MG63 (cell line): Measurements from ENCODE around the gene VPS52. TPM values are rescaled to one million over a fixed set of nuclear protein-coding genes. Genes with fewer than 3 reads are reported as not detected.

ENCODE experiments used
- DNase-seq: peaks from one replicate; pipeline ENCODE4 v3.0.0-alpha.2; 2020
- H3K27me3 ChIP-seq: fragments of 250-450 bp; sonication (Bioruptor Pico); 2 replicates; pipeline ENCODE4 v1.5.1; 2020; ENCODE audit warnings: mild to moderate bottlenecking, moderate library complexity
- H3K36me3 ChIP-seq: fragments of 250-450 bp; sonication (Bioruptor Pico); 2 replicates; pipeline ENCODE4 v1.5.1; 2020; ENCODE audit warnings: mild to moderate bottlenecking, moderate library complexity
- H3K4me3 ChIP-seq: fragments of 250-450 bp; sonication (Bioruptor Pico); 2 replicates; pipeline ENCODE4 v1.5.1; 2020; ENCODE audit warnings: mild to moderate bottlenecking, moderate library complexity
- H3K9me3 ChIP-seq: fragments of 250-450 bp; sonication (Bioruptor Pico); 2 replicates; pipeline ENCODE4 v1.5.1; 2020; ENCODE audit warnings: mild to moderate bottlenecking, moderate library complexity
- total RNA-seq: library from RNA; depleted of rRNA; stranded (reverse); fragments of >200 nt; shearing (Covaris generic); gene quantifications from 2 replicates; pipeline ENCODE4 v1.2.3, GENCODE V29; 2014; ENCODE audit warnings: low replicate concordance; rRNA removed

VPS52 gene, protein sequence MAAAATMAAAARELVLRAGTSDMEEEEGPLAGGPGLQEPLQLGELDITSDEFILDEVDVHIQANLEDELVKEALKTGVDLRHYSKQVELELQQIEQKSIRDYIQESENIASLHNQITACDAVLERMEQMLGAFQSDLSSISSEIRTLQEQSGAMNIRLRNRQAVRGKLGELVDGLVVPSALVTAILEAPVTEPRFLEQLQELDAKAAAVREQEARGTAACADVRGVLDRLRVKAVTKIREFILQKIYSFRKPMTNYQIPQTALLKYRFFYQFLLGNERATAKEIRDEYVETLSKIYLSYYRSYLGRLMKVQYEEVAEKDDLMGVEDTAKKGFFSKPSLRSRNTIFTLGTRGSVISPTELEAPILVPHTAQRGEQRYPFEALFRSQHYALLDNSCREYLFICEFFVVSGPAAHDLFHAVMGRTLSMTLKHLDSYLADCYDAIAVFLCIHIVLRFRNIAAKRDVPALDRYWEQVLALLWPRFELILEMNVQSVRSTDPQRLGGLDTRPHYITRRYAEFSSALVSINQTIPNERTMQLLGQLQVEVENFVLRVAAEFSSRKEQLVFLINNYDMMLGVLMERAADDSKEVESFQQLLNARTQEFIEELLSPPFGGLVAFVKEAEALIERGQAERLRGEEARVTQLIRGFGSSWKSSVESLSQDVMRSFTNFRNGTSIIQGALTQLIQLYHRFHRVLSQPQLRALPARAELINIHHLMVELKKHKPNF
- total RNA-seq = 38.1 and 47.4 TPM in 2 replicates

DNA sequence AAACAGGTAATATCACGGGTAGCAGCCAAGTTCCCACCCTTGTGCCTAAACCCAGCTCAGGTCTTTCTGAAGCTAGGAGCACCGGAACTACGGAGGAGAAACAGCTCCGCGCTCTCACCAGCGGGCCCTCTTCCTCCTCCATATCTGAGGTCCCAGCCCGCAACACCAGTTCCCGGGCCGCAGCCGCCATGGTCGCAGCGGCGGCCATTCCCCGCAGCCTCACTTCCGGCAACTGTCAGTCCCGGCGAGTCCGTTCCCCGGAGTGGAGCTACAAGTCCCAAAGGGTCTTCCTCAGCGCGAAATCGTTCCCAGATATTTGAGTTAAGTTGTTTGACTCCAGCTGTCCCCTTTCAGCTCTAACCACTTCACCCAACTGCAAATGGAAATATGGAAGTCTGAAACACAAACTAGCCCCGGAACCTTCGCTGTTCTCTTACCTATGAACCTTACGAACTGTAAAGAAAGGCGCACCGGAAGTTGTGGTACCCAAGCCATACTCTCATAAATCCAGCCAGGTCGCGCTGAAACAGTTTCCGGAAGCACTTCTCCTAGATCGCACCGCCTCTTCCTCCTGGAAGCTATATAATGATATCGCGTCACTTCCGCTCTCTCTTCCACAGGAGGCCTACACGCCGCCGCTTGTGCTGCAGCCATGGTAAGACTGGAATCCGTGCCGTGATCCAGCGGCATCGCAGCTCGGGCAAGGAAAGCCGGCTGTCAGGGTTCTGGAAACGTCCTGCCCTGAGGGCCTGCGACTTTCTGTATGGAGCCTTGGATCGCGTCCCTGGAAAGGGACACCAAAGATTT lies at the start of gene VPS52, which contains the start of gene RPS18:
VPS52 (minus strand) TSS at position 409 of the 807 bp plus-strand sequence; CDS start at position 208, 201 bp downstream.
RPS18 (plus strand) TSS at position 608 of the 807 bp plus-strand sequence; CDS start at position 653, 45 bp downstream.
- DNase-seq = peak; percentile 99
- H3K4me3 ChIP-seq = peak within 1 kb of the TSS; percentile 97
- no peaks in the 10 kb centered on the region for H3K27me3 ChIP-seq
- peaks cover 92% of the 10 kb centered on the region for H3K36me3 ChIP-seq
- no peaks in the 10 kb centered on the region for H3K9me3 ChIP-seq

DNA sequence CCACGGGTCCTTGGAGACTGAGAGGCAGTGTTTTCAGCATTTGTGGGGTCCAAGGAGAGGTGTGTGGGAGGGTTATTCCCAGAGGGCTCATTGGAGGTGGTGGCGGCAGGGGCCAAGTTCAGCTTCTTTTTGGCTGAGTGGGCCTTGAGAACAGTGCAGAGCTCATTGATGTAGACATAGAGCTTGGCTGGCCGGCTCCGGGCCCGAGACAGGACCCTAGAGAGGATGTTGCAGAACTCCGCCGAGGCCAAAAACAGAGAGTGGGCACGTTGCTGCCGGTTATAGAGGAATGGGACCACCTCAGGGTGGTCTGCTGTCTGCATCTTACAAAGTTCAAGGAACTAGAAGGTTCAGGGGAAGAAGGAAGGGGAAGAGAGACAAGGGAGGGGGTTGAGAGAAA lies 49.6 kb upstream of the VPS52 start:
- no peaks in the 10 kb centered on the region for H3K9me3 ChIP-seq
- no peak overlapping the region for H3K4me3 ChIP-seq
- H3K36me3 ChIP-seq = peaks cover 18% of the 10 kb centered on the region
- no peaks in the 10 kb centered on the region for H3K27me3 ChIP-seq
- DNase-seq = no peak

DNA sequence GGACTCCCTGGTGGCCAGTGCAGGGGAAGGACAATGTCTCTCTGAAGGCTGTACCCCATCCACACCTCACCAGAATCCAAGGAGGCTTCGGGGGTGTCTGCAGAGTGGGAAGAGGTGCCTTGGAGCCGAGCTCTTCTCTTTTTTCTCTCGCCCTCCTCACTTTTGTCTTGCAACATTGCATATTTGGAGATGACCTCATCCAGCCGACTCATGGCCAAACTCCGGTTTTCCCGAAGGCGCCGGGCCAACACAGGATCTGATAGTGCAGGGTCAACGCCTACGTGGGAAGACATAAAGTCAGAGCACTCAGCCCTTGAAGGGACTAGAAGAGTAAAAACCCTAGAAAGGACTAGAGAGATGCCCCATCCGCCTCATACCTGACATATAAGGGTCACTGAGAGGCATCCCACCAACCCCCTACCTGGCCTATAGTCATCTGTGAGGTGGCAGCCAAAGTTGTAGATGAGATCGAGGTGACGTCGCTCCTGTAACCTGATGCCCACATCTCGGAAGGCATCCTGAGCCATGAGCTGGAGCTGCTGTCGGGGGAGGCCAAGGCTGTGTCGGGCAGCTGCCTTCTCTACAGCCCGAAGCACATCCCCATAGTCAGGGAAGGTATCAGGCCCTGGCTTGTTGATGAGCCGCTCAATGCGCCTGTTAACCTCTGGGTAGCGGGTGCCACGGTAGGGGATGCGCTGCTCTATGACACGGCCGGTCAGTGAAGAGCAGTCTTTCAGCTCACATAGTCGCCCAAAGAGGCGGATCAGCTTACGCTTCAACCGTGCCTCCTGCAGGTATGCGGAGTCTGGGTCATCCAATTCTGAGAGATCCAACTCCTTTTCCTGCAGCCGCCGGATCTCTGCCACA lies 48.9 kb upstream of the VPS52 start:
- DNase-seq = no peak
- no peaks in the 10 kb centered on the region for H3K27me3 ChIP-seq
- no peak overlapping the region for H3K4me3 ChIP-seq
- H3K9me3 ChIP-seq = no peaks in the 10 kb centered on the region
- peaks cover 18% of the 10 kb centered on the region for H3K36me3 ChIP-seq

DNA sequence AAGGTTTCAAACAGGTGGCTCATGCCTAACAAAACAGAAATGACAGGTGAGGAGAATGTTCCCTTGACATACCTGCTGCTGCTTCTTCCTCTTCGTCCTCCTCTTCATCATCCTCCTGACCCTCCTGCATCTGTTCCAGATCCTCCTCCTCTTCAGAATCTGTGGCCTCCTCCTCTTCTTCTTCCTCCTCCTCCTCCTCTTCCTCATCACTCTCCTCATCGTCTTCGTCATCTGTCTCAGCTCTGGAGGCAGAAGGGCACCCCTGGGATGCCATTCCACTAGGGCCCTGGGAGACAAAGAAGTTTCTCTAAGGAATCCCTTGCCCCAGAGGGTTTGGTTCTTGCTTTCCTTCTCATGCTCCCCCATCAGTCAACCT lies 48.3 kb upstream of the VPS52 start:
- Histone ChIP-seq H3K27me3 (no peaks in the 10 kb centered on the region), H3K36me3 (peaks cover 18% of the 10 kb centered on the region), H3K9me3 (no peaks in the 10 kb centered on the region), H3K4me3 (no peak overlapping the region)
- DNase-seq = no peak

DNA sequence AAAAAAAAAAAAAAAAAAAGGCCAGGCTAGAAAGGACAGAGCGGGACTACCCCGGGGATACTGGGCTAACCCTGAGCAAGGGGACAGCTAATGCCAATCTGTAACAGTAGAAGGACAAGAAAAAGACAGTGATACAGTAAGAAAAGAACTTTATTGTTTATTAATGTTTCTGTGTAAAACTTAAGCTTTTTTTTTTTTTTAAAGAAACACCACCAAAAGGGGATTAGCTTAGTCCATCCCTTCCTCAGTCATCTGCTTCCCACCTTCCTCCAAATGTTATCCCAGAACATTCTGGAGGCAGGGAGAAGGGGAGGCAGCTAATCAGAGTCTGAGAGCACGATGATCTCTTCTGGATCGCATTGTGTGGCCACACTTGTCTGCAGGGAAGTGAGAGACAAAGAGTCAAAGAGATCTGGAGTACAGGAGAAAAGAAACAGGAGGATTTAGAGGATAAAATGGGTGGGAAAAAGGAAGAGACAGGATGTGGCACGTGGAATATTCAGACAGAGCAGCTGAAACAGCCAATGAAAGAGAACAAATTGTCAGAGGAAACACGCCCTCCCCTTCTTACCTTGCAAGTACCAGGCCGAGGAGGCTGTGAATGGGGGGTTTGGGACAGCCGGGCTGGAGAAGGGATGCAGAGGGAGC lies 46.9 kb upstream of the VPS52 start:
- Histone ChIP-seq H3K9me3 (no peaks in the 10 kb centered on the region), H3K4me3 (peak overlapping the region; percentile 57)
- DNase-seq = no peak

DNA sequence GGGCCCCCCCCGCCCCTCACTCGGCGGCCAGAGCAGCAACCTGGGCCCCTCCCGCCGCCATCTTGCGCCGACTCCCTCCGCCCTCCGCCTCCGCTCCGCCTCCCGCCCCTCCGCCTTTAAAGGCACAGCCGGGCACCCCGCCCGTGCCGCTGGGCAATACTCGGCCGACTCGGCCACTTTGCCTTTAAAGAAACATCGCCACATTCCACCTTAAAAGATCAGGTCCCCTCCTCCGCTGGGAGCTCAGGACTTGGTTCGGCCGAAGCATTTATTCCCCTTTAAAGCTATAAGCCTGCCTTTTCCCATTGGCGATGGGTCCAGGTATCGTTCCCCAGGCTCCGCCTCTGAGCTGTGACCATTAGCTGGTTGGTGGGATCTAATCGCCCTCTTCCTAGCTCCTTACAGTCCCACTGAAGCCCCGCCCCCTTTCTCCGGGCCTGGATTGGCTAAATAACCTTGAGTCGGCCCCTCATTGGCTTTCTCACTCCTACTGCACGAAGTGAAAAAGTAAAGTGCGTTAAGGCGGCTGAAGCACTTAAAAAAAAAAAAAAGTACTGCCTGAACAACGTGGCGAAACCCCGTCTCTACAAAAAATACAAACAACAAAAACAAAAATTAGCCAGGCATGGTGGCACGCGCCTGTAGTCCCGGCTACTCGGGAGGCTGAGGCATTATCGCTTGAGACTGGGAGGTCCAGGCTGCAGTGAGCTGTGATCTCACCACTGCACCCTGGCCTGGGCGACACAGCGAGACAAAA lies 46.2 kb upstream of the VPS52 start, which contains the start of gene ZBTB22:
ZBTB22 (minus strand) TSS at position 76 of the 757 bp plus-strand sequence. CDS start 828 bp downstream, outside the sequence.
- Histone ChIP-seq H3K27me3 (no peaks in the 10 kb centered on the region), H3K9me3 (no peaks in the 10 kb centered on the region), H3K4me3 (peak within 1 kb of the TSS; percentile 57), H3K36me3 (peaks cover 24% of the 10 kb centered on the region)
- peak; percentile 96 for DNase-seq

More for the DNA sequence above, 46.9 kb upstream of the VPS52 start:
- H3K27me3 ChIP-seq = no peaks in the 10 kb centered on the region
- peaks cover 18% of the 10 kb centered on the region for H3K36me3 ChIP-seq

DNA sequence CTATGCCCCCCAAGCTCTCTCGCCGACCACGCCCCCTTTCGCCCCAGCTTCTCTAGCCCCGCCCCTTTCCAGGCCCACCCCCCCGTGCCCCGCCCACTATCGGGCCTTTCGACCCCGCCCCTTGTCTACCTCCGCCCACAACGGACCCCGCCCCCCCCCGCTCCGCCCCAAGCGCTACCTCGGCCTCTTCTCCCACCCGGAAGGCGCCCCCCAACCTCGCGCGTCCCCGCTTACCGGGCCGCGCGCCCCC lies 45.7 kb upstream of the VPS52 start:
- Histone ChIP-seq H3K4me3 (peak overlapping the region; percentile 23), H3K9me3 (no peaks in the 10 kb centered on the region), H3K27me3 (no peaks in the 10 kb centered on the region), H3K36me3 (peaks cover 26% of the 10 kb centered on the region)
- DNase-seq = no peak

DNA sequence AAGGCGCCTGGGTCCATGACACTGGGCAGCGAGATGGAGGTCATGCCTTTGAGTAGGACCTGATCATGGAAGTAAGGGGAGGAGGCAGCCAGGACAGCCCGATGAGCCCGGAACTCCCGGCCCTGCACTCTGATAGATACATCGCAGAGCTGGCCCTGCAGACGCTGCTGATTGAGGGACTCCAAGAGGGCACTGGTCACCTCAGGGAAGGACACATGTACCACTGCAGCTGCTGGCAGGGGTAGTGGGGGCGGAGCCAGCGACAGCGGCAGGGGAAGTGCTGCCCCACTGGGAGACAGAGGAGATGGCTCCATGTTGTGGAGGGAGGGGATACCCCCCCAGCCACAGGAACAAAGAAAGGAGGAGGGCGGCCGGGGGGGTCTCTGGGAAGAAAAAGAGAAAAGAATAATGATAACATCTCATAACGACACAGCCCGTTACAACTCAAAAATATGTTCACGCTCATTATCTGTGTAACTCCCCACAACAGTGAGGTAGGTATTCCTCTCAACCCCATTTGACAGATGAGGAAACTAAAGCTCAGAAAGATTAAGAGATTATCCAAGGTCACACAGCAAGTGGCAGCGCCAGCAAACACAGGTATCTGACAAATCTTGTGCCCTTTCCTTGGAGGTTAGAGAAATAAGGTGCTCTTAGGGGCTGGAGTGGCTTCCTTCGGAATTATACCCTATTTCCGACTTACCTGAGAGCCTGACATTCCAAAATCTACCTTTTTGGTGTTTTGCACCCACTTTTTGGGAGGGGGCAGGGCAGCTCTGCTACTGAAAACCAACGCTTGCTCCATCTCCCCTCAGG lies 45.1 kb upstream of the VPS52 start:
- H3K4me3 ChIP-seq = peak overlapping the region; percentile 23
- no peaks in the 10 kb centered on the region for H3K9me3 ChIP-seq
- DNase-seq = no peak
- H3K27me3 ChIP-seq = no peaks in the 10 kb centered on the region
- peaks cover 32% of the 10 kb centered on the region for H3K36me3 ChIP-seq

DNA sequence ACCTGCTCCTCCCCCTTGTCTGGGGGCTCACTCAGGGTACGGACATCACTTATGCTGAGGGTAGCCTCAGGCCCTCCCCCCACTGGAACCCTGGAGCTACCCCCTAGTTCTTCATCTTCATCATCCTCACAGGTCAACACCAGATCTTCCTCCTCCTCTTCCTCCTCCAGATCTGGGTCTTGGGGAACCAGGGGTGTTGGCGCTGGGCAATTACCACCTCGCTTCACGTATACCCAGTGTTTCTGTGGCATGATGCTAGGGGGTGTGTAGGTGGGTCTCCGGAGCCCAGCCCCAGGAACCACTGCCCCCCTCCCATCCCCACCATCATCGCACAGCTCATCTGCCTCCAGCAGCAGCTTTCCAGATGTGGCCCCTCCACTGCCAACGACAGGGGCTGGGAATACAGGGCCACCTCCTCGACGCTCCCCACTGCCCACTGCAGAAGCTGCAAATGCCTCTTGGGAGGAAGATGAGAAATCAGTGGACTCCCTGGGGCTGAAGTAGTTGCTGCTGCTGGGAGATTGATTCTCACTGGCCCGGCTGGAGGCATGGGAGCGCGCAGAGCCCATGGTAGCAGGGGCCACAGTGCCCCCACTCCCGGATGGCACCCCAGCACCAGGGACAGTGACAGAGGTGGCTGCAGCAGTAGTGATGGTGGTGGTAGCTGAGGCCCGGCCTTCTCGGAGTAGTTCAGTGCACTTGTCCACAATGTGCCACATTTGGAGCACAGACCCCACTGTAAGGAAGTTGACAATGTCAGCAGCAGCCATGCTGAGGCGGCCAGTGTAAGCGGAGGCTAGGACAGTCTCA lies 44.3 kb upstream of the VPS52 start:
- Histone ChIP-seq H3K9me3 (no peaks in the 10 kb centered on the region), H3K4me3 (no peak overlapping the region), H3K27me3 (no peaks in the 10 kb centered on the region), H3K36me3 (peaks cover 40% of the 10 kb centered on the region)
- DNase-seq = no peak

DNA sequence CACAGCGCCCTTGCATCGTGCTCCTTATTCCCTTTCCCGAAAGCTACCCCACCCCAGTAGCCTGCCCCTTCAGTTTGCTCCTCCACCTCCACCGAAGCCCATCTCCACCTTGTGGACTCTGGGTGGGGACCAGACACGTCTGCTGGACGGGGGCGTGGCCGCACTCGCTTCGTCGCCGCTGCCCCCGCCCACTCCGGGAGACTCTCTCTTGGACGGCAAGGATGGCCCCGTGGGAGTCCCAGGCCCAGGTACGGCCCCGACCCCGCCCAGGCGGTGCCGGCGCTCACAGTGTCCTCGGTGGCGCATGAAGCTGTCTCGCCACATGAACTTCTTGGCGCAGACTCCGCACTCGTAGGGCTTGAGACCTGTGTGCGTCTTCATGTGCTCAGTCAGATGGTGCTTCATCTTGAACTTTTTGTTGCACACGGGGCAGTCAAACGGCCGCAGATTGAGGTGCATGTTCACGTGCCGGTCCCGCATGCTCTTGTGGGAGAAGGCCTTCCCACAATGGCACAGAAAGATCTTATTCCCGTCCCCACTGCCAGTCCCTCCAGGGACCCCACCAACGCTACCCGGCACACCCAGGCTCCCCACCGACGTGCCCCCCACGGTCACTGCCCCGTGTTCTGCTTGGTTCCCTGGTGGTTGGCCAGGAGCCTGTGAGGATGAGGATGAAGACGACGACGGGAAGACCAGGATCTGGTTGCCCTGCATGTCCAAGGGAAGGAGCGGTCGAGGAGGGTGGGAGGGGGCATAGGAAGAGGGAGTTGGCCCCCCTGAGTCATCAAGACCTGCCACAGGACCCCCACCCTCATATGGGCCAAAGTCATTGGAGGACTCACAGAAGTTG lies 43.5 kb upstream of the VPS52 start:
- no peaks in the 10 kb centered on the region for H3K9me3 ChIP-seq
- no peaks in the 10 kb centered on the region for H3K27me3 ChIP-seq
- peak overlapping the region; percentile 92; the same call in 1 of the 2 replicates for H3K4me3 ChIP-seq
- peaks cover 45% of the 10 kb centered on the region for H3K36me3 ChIP-seq
- DNase-seq = no peak

DNA sequence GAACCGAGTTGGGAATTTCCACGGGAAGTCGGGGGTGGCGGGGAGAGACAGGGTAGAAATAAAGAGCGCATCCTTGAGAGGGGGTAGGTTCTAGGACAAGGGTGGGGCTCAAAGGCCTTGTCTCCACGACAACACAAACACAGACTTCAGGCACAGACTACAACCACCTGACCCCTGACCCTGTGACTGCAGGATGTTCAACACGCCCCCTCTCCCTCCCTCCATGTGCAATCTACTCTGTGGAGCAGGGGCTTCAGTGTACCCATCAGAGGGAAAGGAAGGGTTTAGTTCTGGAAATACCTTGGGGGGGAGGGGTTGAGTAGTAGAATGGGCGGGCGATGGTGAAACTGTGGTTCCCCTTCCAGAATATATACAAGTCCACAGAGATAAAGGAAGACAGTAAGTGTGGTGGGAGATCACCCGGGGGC lies 42.9 kb upstream of the VPS52 start:
- H3K9me3 ChIP-seq = no peaks in the 10 kb centered on the region
- peak overlapping the region; percentile 92 for H3K4me3 ChIP-seq
- DNase-seq = peak; percentile 89
- no peaks in the 10 kb centered on the region for H3K27me3 ChIP-seq
- H3K36me3 ChIP-seq = peaks cover 45% of the 10 kb centered on the region

DNA sequence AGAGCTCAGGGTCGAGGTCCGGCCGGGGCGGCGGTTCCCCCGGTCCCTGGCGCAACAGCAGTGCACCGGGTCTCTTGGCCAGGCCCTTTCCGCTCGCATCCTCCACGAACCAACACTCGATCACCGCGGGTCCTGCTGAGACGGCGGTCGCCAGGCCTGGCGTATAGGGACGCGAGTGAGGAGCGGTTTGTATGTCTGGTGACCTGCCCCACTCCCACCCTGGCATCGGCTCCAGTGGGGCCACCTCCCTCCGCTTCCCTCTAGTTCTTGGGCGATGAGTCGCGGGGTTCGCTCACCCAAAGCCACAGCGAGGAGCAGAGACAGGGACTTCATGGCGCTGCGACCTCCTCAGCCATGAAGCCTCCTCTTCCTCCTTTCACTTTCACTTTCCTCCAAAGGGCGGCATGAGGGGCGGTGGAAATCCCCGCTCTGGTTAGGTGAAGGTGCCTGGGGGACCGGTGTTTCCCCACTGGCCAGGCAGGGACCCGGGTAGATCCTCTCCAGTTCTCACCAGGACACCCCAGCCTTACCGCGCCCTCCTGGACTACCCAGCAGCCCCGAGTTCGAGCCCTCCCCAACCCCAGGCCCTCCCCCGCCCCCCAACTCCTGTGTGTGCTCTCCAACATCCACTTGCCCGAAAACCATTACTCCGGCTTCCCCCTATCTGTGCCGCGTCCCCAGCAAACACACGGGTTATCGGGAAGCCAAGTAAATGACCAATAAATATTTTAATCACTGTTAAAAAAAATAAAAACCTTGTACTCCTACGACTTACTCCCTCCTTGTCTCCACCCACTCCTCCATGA lies 42.2 kb upstream of the VPS52 start, which contains the start of gene TAPBP:
TAPBP (minus strand) TSS at position 370 of the 806 bp plus-strand sequence; CDS start at position 333, 37 bp downstream.
- Histone ChIP-seq H3K27me3 (no peaks in the 10 kb centered on the region), H3K36me3 (peaks cover 38% of the 10 kb centered on the region), H3K4me3 (peak within 1 kb of the TSS; percentile 92), H3K9me3 (no peaks in the 10 kb centered on the region)
- peak; percentile 87 for DNase-seq
